Keratinocyte (primary cell): ENCODE results near the gene SOD1. TPM values are rescaled to one million over a fixed set of nuclear protein-coding genes. Genes with fewer than 3 reads are reported as not detected.

ENCODE experiments used
- DNase-seq: peaks from one replicate; pipeline ENCODE4 v3.0.0-alpha.2; 2011; ENCODE audit warnings: low read depth, missing footprints, low spot score
- FAIRE-seq: peaks from 2 replicates; lab custom pipeline; 2011; peaks lifted over from hg19 to GRCh38; lab: Jason Lieb, UNC
- H2AFZ ChIP-seq: 2 replicates; pipeline ENCODE4 v1.6.0; 2012; ENCODE audit warnings: low read length, control low read depth, inconsistent platforms; ENCODE audit not compliant: control insufficient read depth
- H3K27ac ChIP-seq: 2 replicates; pipeline ENCODE4 v1.5.1; 2011; ENCODE audit warnings: low read length; ENCODE audit not compliant: control insufficient read depth, insufficient read depth
- H3K27me3 ChIP-seq: 3 replicates; pipeline ENCODE4 v1.6.0; 2011; ENCODE audit warnings: low read length; ENCODE audit not compliant: control insufficient read depth, insufficient read depth; ENCODE audit errors: extremely low read depth
- H3K36me3 ChIP-seq, 2 experiments: 2 replicates in 1 of 2; 3 replicates in 1 of 2; pipeline ENCODE4 v1.5.1; 2011; ENCODE audit warnings: low read length in 2 of 2, mild to moderate bottlenecking in 1 of 2; ENCODE audit not compliant: control insufficient read depth in 2 of 2, insufficient read depth in 2 of 2; ENCODE audit errors: extremely low read depth in 1 of 2
- H3K4me1 ChIP-seq: 3 replicates; pipeline ENCODE4 v1.5.1; 2011; ENCODE audit warnings: low read length; ENCODE audit not compliant: control insufficient read depth, insufficient read depth; ENCODE audit errors: extremely low read depth
- H3K4me2 ChIP-seq: 3 replicates; pipeline ENCODE4 v1.6.0; 2011; ENCODE audit warnings: low read depth, low read length; ENCODE audit not compliant: control insufficient read depth, insufficient read depth; ENCODE audit errors: extremely low read depth
- H3K4me3 ChIP-seq, 3 experiments: fragments of 200-600 bp in 1 of 3; sonication (generic) in 1 of 3; 2 replicates in 2 of 3; 3 replicates in 1 of 3; pipeline ENCODE4 v1.5.1; 2011 to 2016; ENCODE audit warnings: low read length in 3 of 3, mild to moderate bottlenecking in 3 of 3, control low read depth in 2 of 3, inconsistent platforms in 1 of 3, low read depth in 1 of 3, mixed read lengths in 1 of 3, mixed run types in 1 of 3, moderate library complexity in 1 of 3; ENCODE audit not compliant: control insufficient read depth in 2 of 3, insufficient read depth in 2 of 3; ENCODE audit errors: extremely low read depth in 1 of 3
- H3K79me2 ChIP-seq: 2 replicates; pipeline ENCODE4 v1.6.0; 2012; ENCODE audit warnings: low read length; ENCODE audit not compliant: control insufficient read depth, insufficient read depth
- H3K9ac ChIP-seq: 3 replicates; pipeline ENCODE4 v1.6.0; 2011; ENCODE audit warnings: low read length; ENCODE audit not compliant: control insufficient read depth, insufficient read depth; ENCODE audit errors: extremely low read depth
- H3K9me1 ChIP-seq: 3 replicates; pipeline ENCODE4 v1.6.0; 2011; ENCODE audit warnings: low read length; ENCODE audit not compliant: control insufficient read depth, insufficient read depth; ENCODE audit errors: extremely low read depth
- H3K9me3 ChIP-seq: 2 replicates; pipeline ENCODE4 v1.5.1; 2012; ENCODE audit warnings: low read depth, low read length; ENCODE audit not compliant: control insufficient read depth
- H4K20me1 ChIP-seq: 3 replicates; pipeline ENCODE4 v1.6.0; 2011; ENCODE audit warnings: low read length; ENCODE audit not compliant: control insufficient read depth, insufficient read depth; ENCODE audit errors: extremely low read depth
- EZH2 ChIP-seq: IDR thresholded peaks from one replicate; pipeline ENCODE4 v1.6.1; 2012; ENCODE audit warnings: inconsistent platforms, mild to moderate bottlenecking, low read length, moderate library complexity
- dilution Hi-C: fragments of 300-500 bp; cut with MboI; formaldehyde crosslinking; loops from one replicate; pipeline ENCODE4 v1.7.0; 2020; ENCODE audit warnings: low sequenced_read_pairs; ENCODE audit not compliant: extremely low pct_ligation_motif_present
- polyA plus RNA-seq, 5 experiments: library from polyadenylated mRNA; depleted of rRNA in 3 of 5; stranded (reverse) in 3 of 5; stranded (forward) in 1 of 5; unstranded in 1 of 5; fragments of >200 nt; gene quantifications; 1 replicate in 1 of 5; 2 replicates in 3 of 5; 3 replicates in 1 of 5; pipeline versions ENCODE4 v1.2.1 to v1.2.3, GENCODE V29; 2011 to 2012; ENCODE audit warnings: missing spikeins in 2 of 5, low read depth in 1 of 5, low replicate concordance in 1 of 5
- TF ChIP-seq, protein P1 (sequence below), 3 experiments: IDR thresholded peaks in 1 of 3; conservative IDR thresholded peaks in 1 of 3; optimal IDR thresholded peaks in 1 of 3; 2 replicates in 2 of 3; 3 replicates in 1 of 3; pipeline versions ENCODE3 to v1.5.1; 2011; ENCODE audit warnings: low read length in 3 of 3, mild to moderate bottlenecking in 3 of 3, moderate library complexity in 2 of 3, control low read depth in 1 of 3, inconsistent platforms in 1 of 3; ENCODE audit not compliant: insufficient read depth in 2 of 3; ENCODE audit errors: extremely low read depth in 1 of 3

The SOD1 gene
- polyA plus RNA-seq, 1 donor (not counting 4 experiments of a cell fraction or from before 2014, with no cell fraction given), result 426 TPM

DNA sequence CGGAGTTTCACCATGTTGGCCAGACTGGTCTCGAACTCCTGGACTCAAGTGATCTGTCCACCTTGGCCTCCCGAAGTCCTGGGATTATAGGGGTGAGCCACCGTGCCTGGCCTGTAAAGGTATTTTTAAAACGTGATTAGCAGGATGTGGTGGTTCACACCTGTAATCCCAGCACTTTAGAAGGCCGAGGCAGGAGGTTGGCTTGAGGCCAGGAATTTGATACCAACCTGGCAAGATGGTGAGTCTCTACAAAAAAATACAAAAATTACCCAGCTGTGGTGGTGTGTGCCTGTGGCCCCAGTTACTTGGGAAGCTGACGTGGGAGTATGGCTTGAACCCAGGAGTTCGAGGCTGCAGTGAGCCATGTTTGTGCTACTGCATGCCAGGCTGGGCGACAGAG, 43.3 kb upstream of the SOD1 start:
- no peak for DNase-seq
- Histone ChIP-seq H3K36me3 (no peaks in the 10 kb centered on the region), H3K27me3 (peaks cover 3% of the 10 kb centered on the region), H3K9me1 (no peaks in the 10 kb centered on the region), H3K79me2 (no peaks in the 10 kb centered on the region), H3K4me1 (peaks cover 2% of the 10 kb centered on the region), H2AFZ (no peak overlapping the region), H3K9me3 (no peaks in the 10 kb centered on the region), H3K27ac (no peak overlapping the region), H3K4me3 (no peak overlapping the region), H3K9ac (no peak overlapping the region), H3K4me2 (no peak overlapping the region), H4K20me1 (no peaks in the 10 kb centered on the region)
- dilution Hi-C loops, result no loop called here
- TF ChIP-seq EZH2, result no peak
- TF ChIP-seq, protein P1, sequence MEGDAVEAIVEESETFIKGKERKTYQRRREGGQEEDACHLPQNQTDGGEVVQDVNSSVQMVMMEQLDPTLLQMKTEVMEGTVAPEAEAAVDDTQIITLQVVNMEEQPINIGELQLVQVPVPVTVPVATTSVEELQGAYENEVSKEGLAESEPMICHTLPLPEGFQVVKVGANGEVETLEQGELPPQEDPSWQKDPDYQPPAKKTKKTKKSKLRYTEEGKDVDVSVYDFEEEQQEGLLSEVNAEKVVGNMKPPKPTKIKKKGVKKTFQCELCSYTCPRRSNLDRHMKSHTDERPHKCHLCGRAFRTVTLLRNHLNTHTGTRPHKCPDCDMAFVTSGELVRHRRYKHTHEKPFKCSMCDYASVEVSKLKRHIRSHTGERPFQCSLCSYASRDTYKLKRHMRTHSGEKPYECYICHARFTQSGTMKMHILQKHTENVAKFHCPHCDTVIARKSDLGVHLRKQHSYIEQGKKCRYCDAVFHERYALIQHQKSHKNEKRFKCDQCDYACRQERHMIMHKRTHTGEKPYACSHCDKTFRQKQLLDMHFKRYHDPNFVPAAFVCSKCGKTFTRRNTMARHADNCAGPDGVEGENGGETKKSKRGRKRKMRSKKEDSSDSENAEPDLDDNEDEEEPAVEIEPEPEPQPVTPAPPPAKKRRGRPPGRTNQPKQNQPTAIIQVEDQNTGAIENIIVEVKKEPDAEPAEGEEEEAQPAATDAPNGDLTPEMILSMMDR (optimal IDR thresholded peaks at IDR 0.05 in 1 of 3, IDR thresholded peaks at IDR 0.05 in 1 of 3, conservative IDR thresholded peaks at IDR 0.05 in 1 of 3; ENCODE audit: extremely low read depth in 1 of 3, insufficient read depth in 2 of 3, low read length in 3 of 3), result no peak
- FAIRE-seq, result no peak

DNA sequence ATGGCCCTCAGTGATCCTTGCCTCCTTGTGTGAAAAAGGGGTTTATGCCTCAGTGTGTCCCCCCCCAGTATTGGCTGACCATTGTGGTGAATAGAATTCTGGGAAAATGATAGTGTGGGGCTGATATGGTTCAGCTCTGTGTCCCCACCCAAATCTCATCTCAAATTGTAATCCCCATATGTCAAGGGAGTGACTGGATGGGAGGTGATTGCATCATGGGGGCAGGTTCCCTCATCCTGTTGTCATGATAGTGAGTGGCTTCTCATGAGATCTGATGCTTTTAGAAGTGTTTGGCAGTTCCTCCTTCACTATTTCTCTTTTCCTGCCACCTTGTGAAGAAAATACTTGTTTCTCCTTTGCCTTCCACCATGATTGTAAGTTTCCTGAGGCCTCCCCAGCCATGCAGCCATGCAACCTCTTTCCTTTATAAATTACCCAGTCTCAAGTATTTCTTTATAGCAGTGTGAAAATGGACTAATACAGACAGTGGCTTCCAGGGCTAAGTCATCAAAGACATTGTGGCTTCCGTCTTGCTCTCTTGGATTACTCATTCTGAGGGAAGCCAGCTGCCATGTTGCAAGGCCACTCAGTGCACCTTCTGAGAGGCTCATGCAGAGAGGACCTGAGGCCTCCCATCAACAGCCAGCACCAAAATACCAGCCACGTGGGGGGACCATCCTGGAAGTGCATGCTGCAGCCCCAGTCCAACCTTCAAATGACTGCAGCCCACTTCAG, 40.6 kb upstream of the SOD1 start:
- Histone ChIP-seq H3K27ac (no peak overlapping the region), H3K4me1 (no peaks in the 10 kb centered on the region), H3K4me2 (no peak overlapping the region), H2AFZ (no peak overlapping the region), H4K20me1 (no peaks in the 10 kb centered on the region), H3K4me3 (no peak overlapping the region), H3K79me2 (no peaks in the 10 kb centered on the region), H3K36me3 (no peaks in the 10 kb centered on the region), H3K27me3 (no peaks in the 10 kb centered on the region), H3K9me3 (no peaks in the 10 kb centered on the region), H3K9me1 (no peaks in the 10 kb centered on the region), H3K9ac (no peak overlapping the region)
- TF ChIP-seq EZH2, result no peak
- TF ChIP-seq, protein P1 (optimal IDR thresholded peaks at IDR 0.05 in 1 of 3, IDR thresholded peaks at IDR 0.05 in 1 of 3, conservative IDR thresholded peaks at IDR 0.05 in 1 of 3; ENCODE audit: extremely low read depth in 1 of 3, insufficient read depth in 2 of 3, low read length in 3 of 3), result no peak
- FAIRE-seq (no peak), DNase-seq (no peak)
- dilution Hi-C loops, result no loop called here
